Stimulated activated CD8-positive, alpha-beta memory T cell treated with anti-CD3 and anti-CD28 coated beads, Interleukin-2, amount 100 ng/mL, for 48 hours (primary cell): ENCODE measurements around the gene SLC44A3.

Experiments used
- DNase-seq, 2 donors: peaks; one replicate each; pipeline ENCODE4 v3.0.0-alpha.2; 2020; ENCODE audit warnings: low read depth in 2 of 2

Gene SLC44A3

GRCh38 chr1:94819945-94820746 lies at the start of gene SLC44A3:
TSS of gene SLC44A3 (plus strand) at chr1:94820357. CDS start at chr1:94820452, 95 bp downstream.
- peak; percentile 3 to 19 for DNase-seq

- DNase-seq, result no peak
Observed at GRCh38 chr1:94772230-94772641, 47.9 kb upstream of the SLC44A3 start.

- no peak for DNase-seq
Observed at GRCh38 chr1:94772845-94773244, 47.3 kb upstream of the SLC44A3 start.

GRCh38 chr1:94773296-94773809 lies 46.8 kb upstream of the SLC44A3 start:
- DNase-seq, result no peak

GRCh38 chr1:94773931-94774422 lies 46.2 kb upstream of the SLC44A3 start:
- DNase-seq, result no peak

GRCh38 chr1:94776474-94776873 lies 43.7 kb upstream of the SLC44A3 start:
- no peak for DNase-seq

- no peak for DNase-seq
Observed at GRCh38 chr1:94777281-94777680, 42.9 kb upstream of the SLC44A3 start.

GRCh38 chr1:94778808-94779207 lies 41.3 kb upstream of the SLC44A3 start:
- no peak for DNase-seq

GRCh38 chr1:94783342-94784189 lies 36.6 kb upstream of the SLC44A3 start:
- no peak for DNase-seq

GRCh38 chr1:94784190-94784515 lies 36.0 kb upstream of the SLC44A3 start:
- no peak for DNase-seq

GRCh38 chr1:94787691-94788090 lies 32.5 kb upstream of the SLC44A3 start:
- DNase-seq, result no peak

- DNase-seq, result no peak
Observed at GRCh38 chr1:94790246-94790645, 29.9 kb upstream of the SLC44A3 start.

GRCh38 chr1:94790670-94791069 lies 29.5 kb upstream of the SLC44A3 start:
- DNase-seq, result no peak

- no peak for DNase-seq
Observed at GRCh38 chr1:94792473-94793295, 27.5 kb upstream of the SLC44A3 start.

- DNase-seq, result no peak
Observed at GRCh38 chr1:94793296-94793656, 26.9 kb upstream of the SLC44A3 start.

GRCh38 chr1:94795434-94795833 lies 24.7 kb upstream of the SLC44A3 start:
- no peak for DNase-seq

- DNase-seq, result no peak
Observed at GRCh38 chr1:94796266-94796665, 23.9 kb upstream of the SLC44A3 start.

GRCh38 chr1:94797291-94797690 lies 22.9 kb upstream of the SLC44A3 start:
- no peak for DNase-seq

GRCh38 chr1:94798054-94798453 lies 22.1 kb upstream of the SLC44A3 start:
- DNase-seq, result no peak

GRCh38 chr1:94798462-94798861 lies 21.7 kb upstream of the SLC44A3 start:
- DNase-seq, result no peak

GRCh38 chr1:94799206-94799605 lies 21.0 kb upstream of the SLC44A3 start:
- no peak for DNase-seq
